ENCODE data around the gene UBAP2. TPM values are rescaled to one million over a fixed set of nuclear protein-coding genes. Genes with fewer than 3 reads are reported as not detected.

Gene UBAP2
- total and polyA plus RNA-seq, 2 donors, result 17.2 to 31.9 TPM

DNA sequence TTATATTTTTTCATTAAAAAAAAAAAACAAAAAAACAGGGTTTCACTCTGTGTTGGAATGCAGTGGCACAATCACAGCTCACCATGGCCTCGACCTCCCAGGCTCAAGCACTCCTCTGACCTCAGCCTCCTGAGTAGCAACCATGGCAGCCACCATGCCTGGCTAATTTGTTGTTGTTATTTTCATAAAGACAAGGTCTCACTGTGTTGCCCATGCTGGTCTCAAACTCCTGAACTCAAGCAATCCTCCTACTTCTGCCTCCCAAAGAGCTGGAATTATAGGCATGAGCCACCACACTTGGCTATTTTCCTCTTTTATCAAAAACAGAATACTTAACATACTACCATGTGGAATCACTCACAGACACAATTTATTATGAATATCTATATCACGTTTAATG, 46.7 kb downstream of the UBAP2 start:
- no peaks in the 10 kb centered on the region for H3K9me3 ChIP-seq (ENCODE audit: control insufficient read depth in 2 of 2, insufficient read depth in 1 of 2, low read length in 1 of 2)
- peaks cover 20 to 27% of the 10 kb centered on the region in 2 donors for H3K36me3 ChIP-seq (ENCODE audit: control insufficient read depth in 2 of 2, insufficient read depth in 2 of 2, low read length in 1 of 2)
- H3K4me3 ChIP-seq (ENCODE audit: low read length in 2 of 2), result no peak overlapping the region
- 100% methylated on average over 2 of the region's 2 CpGs for WGBS
- H3K4me1 ChIP-seq (ENCODE audit: control insufficient read depth in 2 of 2, insufficient read depth in 2 of 2, low read length in 2 of 2), result no peaks in the 10 kb centered on the region
- no peak overlapping the region for H3K27ac ChIP-seq (ENCODE audit: low read depth in 1 of 2, low read length in 1 of 2)
- no peaks in the 10 kb centered on the region for H3K27me3 ChIP-seq (ENCODE audit: control insufficient read depth in 2 of 2, insufficient read depth in 1 of 2, low read length in 1 of 2)
- no peak for DNase-seq (ENCODE audit: low read depth in 6 of 9, low spot score in 9 of 9)

DNA sequence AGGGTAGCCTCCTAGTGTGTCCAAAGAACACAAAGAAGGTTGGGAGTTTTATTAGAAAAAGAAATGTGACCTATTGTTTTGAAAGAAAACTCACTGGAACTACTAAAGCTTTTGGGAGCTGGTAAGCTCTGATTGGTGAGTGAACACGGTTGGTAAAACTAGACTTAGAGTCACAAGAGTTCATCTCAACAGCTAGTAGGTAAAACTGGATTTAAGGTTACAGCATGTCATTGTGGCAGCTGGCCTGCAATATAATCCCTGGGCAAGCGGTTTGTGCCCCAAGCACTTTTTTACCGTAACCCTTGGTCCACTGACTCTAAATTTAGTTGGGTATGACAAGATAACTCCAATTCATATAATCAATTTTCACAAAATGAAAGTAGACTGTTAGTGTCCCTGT, 47.4 kb downstream of the UBAP2 start:
- DNase-seq (ENCODE audit: low read depth in 6 of 9, low spot score in 9 of 9), result no peak
- WGBS, result 98% methylated on average over 3 of the region's 3 CpGs
- Histone ChIP-seq H3K27me3 (ENCODE audit: control insufficient read depth in 2 of 2, insufficient read depth in 1 of 2, low read length in 1 of 2) (no peaks in the 10 kb centered on the region), H3K4me3 (ENCODE audit: low read length in 2 of 2) (no peak overlapping the region), H3K9me3 (ENCODE audit: control insufficient read depth in 2 of 2, insufficient read depth in 1 of 2, low read length in 1 of 2) (no peaks in the 10 kb centered on the region), H3K27ac (ENCODE audit: low read depth in 1 of 2, low read length in 1 of 2) (no peak overlapping the region), H3K36me3 (ENCODE audit: control insufficient read depth in 2 of 2, insufficient read depth in 2 of 2, low read length in 1 of 2) (peaks cover 25 to 32% of the 10 kb centered on the region in 2 donors), H3K4me1 (ENCODE audit: control insufficient read depth in 2 of 2, insufficient read depth in 2 of 2, low read length in 2 of 2) (no peaks in the 10 kb centered on the region)

DNA sequence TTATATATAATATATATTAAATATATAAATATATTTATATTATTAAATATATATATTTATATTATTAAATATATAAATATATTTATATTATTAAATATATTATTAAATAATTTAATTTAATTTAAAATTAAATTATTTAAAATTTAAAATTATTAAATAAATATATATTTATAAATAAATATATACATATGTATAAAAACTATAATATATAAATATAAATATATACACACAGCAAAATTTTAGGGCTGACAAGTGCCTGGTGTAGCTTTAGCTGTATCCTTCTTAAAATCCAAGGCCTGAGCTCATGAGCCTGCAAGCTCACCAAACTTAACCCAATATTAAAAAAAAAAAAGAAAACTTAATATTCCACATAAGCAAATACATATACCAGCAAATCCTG, 53.2 kb downstream of the UBAP2 start:
- Histone ChIP-seq H3K4me3 (ENCODE audit: low read length in 2 of 2) (no peak overlapping the region), H3K27ac (ENCODE audit: low read depth in 1 of 2, low read length in 1 of 2) (no peak overlapping the region), H3K36me3 (ENCODE audit: control insufficient read depth in 2 of 2, insufficient read depth in 2 of 2, low read length in 1 of 2) (peaks cover 22 to 36% of the 10 kb centered on the region in 2 donors), H3K9me3 (ENCODE audit: control insufficient read depth in 2 of 2, insufficient read depth in 1 of 2, low read length in 1 of 2) (no peaks in the 10 kb centered on the region), H3K4me1 (ENCODE audit: control insufficient read depth in 2 of 2, insufficient read depth in 2 of 2, low read length in 2 of 2) (no peaks in the 10 kb centered on the region), H3K27me3 (ENCODE audit: control insufficient read depth in 2 of 2, insufficient read depth in 1 of 2, low read length in 1 of 2) (no peaks in the 10 kb centered on the region)
- no peak for DNase-seq (ENCODE audit: low read depth in 6 of 9, low spot score in 9 of 9)

DNA sequence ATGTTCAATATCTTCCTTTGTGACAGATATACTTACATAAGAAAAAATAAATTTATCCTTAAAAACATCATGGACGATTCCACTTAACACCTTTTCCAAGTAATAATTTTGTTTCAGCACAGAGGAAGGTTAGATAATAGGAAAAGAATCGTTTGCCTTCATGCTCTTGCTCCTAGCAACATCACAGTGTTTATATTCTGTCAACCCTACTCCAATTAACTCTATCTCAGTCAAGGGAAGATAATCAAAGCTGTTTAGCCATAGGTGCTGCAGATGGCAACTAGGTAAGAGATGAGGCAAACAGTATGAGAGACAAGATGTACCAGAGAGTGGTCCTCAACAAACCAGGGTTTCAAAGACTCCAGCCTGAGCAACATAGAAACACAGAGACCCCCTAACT, 55.6 kb downstream of the UBAP2 start:
- 93% methylated on average over 2 of the region's 2 CpGs for WGBS
- no peaks in the 10 kb centered on the region for H3K4me1 ChIP-seq (ENCODE audit: control insufficient read depth in 2 of 2, insufficient read depth in 2 of 2, low read length in 2 of 2)
- no peak overlapping the region for H3K27ac ChIP-seq (ENCODE audit: low read depth in 1 of 2, low read length in 1 of 2)
- H3K4me3 ChIP-seq (ENCODE audit: low read length in 2 of 2), result no peak overlapping the region
- H3K9me3 ChIP-seq (ENCODE audit: control insufficient read depth in 2 of 2, insufficient read depth in 1 of 2, low read length in 1 of 2), result no peaks in the 10 kb centered on the region
- H3K27me3 ChIP-seq (ENCODE audit: control insufficient read depth in 2 of 2, insufficient read depth in 1 of 2, low read length in 1 of 2), result no peaks in the 10 kb centered on the region
- DNase-seq (ENCODE audit: low read depth in 6 of 9, low spot score in 9 of 9), result no peak
- peaks cover 30 to 44% of the 10 kb centered on the region in 2 donors for H3K36me3 ChIP-seq (ENCODE audit: control insufficient read depth in 2 of 2, insufficient read depth in 2 of 2, low read length in 1 of 2)

DNA sequence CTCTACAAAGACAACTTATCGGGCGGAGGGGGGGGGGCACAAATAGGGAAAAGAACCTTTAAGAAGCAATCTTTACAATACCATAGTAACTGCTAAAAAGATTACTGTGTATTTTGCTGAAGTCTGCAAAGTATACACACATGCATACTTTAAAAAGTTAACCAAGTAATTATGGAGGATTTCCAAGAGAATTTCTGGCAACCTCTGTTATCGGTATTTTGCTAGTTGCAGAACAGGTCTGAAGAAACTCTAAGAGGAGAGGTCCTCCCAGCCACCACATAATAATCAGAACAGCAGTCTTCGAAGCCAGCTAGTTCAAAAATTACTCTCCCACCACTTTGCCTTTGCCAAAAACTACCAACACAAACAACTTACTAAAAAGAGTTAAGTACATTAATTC, 56.1 kb downstream of the UBAP2 start:
- H3K4me1 ChIP-seq (ENCODE audit: control insufficient read depth in 2 of 2, insufficient read depth in 2 of 2, low read length in 2 of 2), result no peaks in the 10 kb centered on the region
- H3K27ac ChIP-seq (ENCODE audit: low read depth in 1 of 2, low read length in 1 of 2), result no peak overlapping the region
- DNase-seq (ENCODE audit: low read depth in 6 of 9, low spot score in 9 of 9), result no peak
- H3K4me3 ChIP-seq (ENCODE audit: low read length in 2 of 2), result no peak overlapping the region
- H3K36me3 ChIP-seq (ENCODE audit: control insufficient read depth in 2 of 2, insufficient read depth in 2 of 2, low read length in 1 of 2), result peaks cover 29 to 45% of the 10 kb centered on the region in 2 donors
- H3K9me3 ChIP-seq (ENCODE audit: control insufficient read depth in 2 of 2, insufficient read depth in 1 of 2, low read length in 1 of 2), result no peaks in the 10 kb centered on the region
- 96% methylated on average over 4 of the region's 4 CpGs for WGBS
- no peaks in the 10 kb centered on the region for H3K27me3 ChIP-seq (ENCODE audit: control insufficient read depth in 2 of 2, insufficient read depth in 1 of 2, low read length in 1 of 2)

DNA sequence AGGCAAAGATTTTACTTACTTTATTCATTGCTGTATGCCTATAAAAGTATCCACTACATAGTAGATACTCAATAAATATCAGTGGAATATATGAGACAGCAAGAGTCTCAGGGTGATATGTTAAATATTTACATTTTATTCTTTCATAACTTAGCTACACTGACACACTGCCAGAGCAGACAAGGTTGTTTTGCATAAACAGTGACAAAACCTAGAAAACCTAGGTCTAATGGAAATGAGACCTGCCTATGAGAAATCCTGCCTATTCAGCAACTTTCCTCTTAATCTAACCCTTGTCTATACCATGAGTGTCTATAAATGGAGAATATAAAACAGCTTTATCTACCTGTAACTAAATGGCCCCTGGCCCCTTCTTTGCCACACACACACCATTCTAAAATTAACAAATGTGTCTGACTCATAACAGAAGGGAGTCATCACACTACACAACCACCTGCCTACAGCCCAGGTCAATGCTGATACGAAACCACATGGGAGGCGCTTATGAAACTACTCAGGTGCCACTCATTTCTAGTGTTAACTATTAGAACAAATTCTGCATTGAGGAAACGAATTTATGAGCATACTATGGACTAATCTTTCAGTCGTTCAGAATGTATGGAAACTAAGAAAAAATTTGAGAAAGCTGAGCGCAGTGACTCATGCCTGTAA, 60.3 kb downstream of the UBAP2 start:
- Histone ChIP-seq H3K9me3 (ENCODE audit: control insufficient read depth in 2 of 2, insufficient read depth in 1 of 2, low read length in 1 of 2) (no peaks in the 10 kb centered on the region), H3K27ac (ENCODE audit: low read depth in 1 of 2, low read length in 1 of 2) (no peak overlapping the region), H3K4me3 (ENCODE audit: low read length in 2 of 2) (no peak overlapping the region), H3K4me1 (ENCODE audit: control insufficient read depth in 2 of 2, insufficient read depth in 2 of 2, low read length in 2 of 2) (no peaks in the 10 kb centered on the region), H3K36me3 (ENCODE audit: control insufficient read depth in 2 of 2, insufficient read depth in 2 of 2, low read length in 1 of 2) (peaks cover 28 to 59% of the 10 kb centered on the region in 2 donors), H3K27me3 (ENCODE audit: control insufficient read depth in 2 of 2, insufficient read depth in 1 of 2, low read length in 1 of 2) (no peaks in the 10 kb centered on the region)
- WGBS, result 85% methylated on average over 5 of the region's 5 CpGs
- no peak for DNase-seq (ENCODE audit: low read depth in 6 of 9, low spot score in 9 of 9)

DNA sequence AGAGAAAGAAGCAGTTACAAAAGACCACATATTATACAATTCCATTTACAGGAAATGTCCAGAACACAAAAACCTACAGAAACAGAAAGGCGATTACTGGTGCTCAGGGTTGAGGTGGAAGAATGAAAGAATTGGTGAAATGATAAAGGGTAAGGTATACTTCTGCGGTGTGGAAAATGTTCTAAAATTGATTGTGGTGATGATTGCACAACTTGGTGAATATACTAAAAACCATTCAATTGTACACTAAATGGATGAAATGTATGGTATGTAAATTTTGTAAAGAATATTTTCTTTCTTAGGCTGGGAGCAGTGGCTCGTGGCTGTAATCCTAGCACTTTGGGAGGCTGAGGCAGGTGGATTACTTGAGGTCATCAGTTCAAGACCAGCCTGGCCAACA, 72.3 kb downstream of the UBAP2 start:
- Histone ChIP-seq H3K27me3 (ENCODE audit: control insufficient read depth in 2 of 2, insufficient read depth in 1 of 2, low read length in 1 of 2) (no peaks in the 10 kb centered on the region), H3K27ac (ENCODE audit: low read depth in 1 of 2, low read length in 1 of 2) (no peak overlapping the region), H3K36me3 (ENCODE audit: control insufficient read depth in 2 of 2, insufficient read depth in 2 of 2, low read length in 1 of 2) (peaks cover 14 to 23% of the 10 kb centered on the region in 2 donors), H3K4me1 (ENCODE audit: control insufficient read depth in 2 of 2, insufficient read depth in 2 of 2, low read length in 2 of 2) (no peaks in the 10 kb centered on the region), H3K9me3 (ENCODE audit: control insufficient read depth in 2 of 2, insufficient read depth in 1 of 2, low read length in 1 of 2) (no peaks in the 10 kb centered on the region), H3K4me3 (ENCODE audit: low read length in 2 of 2) (no peak overlapping the region)
- DNase-seq (ENCODE audit: low read depth in 6 of 9, low spot score in 9 of 9), result no peak
- 64% methylated on average over 3 of the region's 3 CpGs for whole genome bisulfite sequencing

DNA sequence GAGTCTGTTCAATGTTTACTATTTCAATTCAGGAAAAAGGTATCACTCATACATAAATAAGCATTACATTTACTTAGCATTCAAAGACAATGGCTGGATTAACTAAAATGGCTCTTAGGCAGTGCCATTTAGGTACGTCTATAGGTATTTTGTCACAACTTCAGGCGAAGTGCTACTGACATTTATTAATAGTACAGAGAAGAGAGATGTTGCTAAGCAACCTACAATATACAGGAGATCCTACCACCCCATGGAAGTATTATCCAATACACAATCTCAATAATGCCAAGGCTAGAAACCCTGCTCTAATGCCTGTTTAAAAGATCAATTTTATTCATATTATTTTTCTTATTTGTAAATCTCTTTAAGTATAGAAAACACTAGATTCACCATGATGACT, 76.0 kb downstream of the UBAP2 start:
- peaks cover 19 to 24% of the 10 kb centered on the region in 2 donors for H3K36me3 ChIP-seq (ENCODE audit: control insufficient read depth in 2 of 2, insufficient read depth in 2 of 2, low read length in 1 of 2)
- no peaks in the 10 kb centered on the region for H3K9me3 ChIP-seq (ENCODE audit: control insufficient read depth in 2 of 2, insufficient read depth in 1 of 2, low read length in 1 of 2)
- 98% methylated on average over 2 of the region's 2 CpGs for WGBS
- no peak overlapping the region for H3K4me3 ChIP-seq (ENCODE audit: low read length in 2 of 2)
- no peaks in the 10 kb centered on the region for H3K27me3 ChIP-seq (ENCODE audit: control insufficient read depth in 2 of 2, insufficient read depth in 1 of 2, low read length in 1 of 2)
- H3K4me1 ChIP-seq (ENCODE audit: control insufficient read depth in 2 of 2, insufficient read depth in 2 of 2, low read length in 2 of 2), result no peaks in the 10 kb centered on the region
- no peak overlapping the region for H3K27ac ChIP-seq (ENCODE audit: low read depth in 1 of 2, low read length in 1 of 2)
- DNase-seq (ENCODE audit: low read depth in 6 of 9, low spot score in 9 of 9), result no peak

DNA sequence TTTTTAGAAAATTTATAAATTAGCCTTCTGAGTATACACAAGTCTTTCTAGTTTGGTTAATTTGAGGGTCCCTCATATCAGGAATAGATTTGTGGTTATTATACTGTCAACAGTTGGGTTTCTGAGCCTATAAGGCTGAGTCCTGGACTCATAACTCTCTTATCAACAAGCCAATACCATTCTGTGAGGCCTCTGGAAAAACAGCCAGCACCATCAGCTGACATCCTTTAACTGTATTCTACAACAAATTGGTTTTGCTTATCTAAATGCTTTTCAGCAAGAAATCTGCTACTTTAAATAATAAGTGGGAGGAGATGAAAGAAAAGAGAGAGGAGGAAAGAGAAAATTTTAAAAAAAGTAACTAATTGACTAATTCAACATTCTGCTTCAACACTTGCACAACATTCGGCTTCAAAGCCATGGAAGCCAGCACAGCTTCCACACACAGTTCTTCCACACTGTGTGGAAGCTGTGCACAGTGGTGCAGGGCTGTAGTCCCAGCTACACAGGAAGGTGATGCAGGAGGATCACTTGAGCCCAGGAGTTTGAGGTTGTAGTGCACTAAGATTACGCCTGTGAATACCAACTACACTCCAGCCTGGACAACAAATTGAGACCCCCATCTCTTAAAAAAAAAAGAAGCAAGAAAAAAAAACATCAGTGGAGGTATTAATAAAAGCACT, 84.5 kb downstream of the UBAP2 start:
- H3K27ac ChIP-seq (ENCODE audit: low read depth in 1 of 2, low read length in 1 of 2), result no peak overlapping the region
- H3K36me3 ChIP-seq (ENCODE audit: control insufficient read depth in 2 of 2, insufficient read depth in 2 of 2, low read length in 1 of 2), result peaks cover 7 to 17% of the 10 kb centered on the region in 2 donors
- no peaks in the 10 kb centered on the region for H3K27me3 ChIP-seq (ENCODE audit: control insufficient read depth in 2 of 2, insufficient read depth in 1 of 2, low read length in 1 of 2)
- H3K4me1 ChIP-seq (ENCODE audit: control insufficient read depth in 2 of 2, insufficient read depth in 2 of 2, low read length in 2 of 2), result no peaks in the 10 kb centered on the region
- 99% methylated on average over 2 of the region's 2 CpGs for WGBS
- H3K9me3 ChIP-seq (ENCODE audit: control insufficient read depth in 2 of 2, insufficient read depth in 1 of 2, low read length in 1 of 2), result no peaks in the 10 kb centered on the region
- no peak for DNase-seq (ENCODE audit: low read depth in 6 of 9, low spot score in 9 of 9)
- H3K4me3 ChIP-seq (ENCODE audit: low read length in 2 of 2), result no peak overlapping the region

All from thymus (tissue), 11 donors.